GM21360 (cell line): ENCODE measurements around the gene STK32B.
"Not testable (repeated sequence)": the region's sequence is repeated elsewhere in the genome, so short reads cannot be mapped to it uniquely, and the experiment has no call there.

ENCODE experiments used
- ATAC-seq: cut with Tn5 transposase; IDR thresholded peaks from one replicate; pipeline ENCODE4 v1.9.1; 2021; ENCODE audit warnings: mild to moderate bottlenecking, moderate library complexity; ENCODE audit not compliant: unreplicated experiment

STK32B gene

GRCh38 chr4:5156682-5157081, 105.4 kb downstream of the STK32B start:
- no peak for ATAC-seq

- ATAC-seq = no peak
Measured at GRCh38 chr4:5157791-5158770, 106.8 kb downstream of the STK32B start.

GRCh38 chr4:5158825-5159224, 107.5 kb downstream of the STK32B start:
- ATAC-seq = no peak

GRCh38 chr4:5160668-5161067, 109.4 kb downstream of the STK32B start:
- no peak for ATAC-seq

- ATAC-seq = no peak
Measured at GRCh38 chr4:5162909-5163508, 111.7 kb downstream of the STK32B start.

GRCh38 chr4:5164221-5164912, 113.1 kb downstream of the STK32B start:
- no peak for ATAC-seq

GRCh38 chr4:5165420-5166369, 114.4 kb downstream of the STK32B start:
- ATAC-seq = no peak

- no peak for ATAC-seq
Measured at GRCh38 chr4:5166377-5166776, 115.1 kb downstream of the STK32B start.

- ATAC-seq = no peak
Measured at GRCh38 chr4:5168891-5169290, 117.6 kb downstream of the STK32B start.

- ATAC-seq = not testable (repeated sequence)
Measured at GRCh38 chr4:5175836-5176235, 124.6 kb downstream of the STK32B start.

GRCh38 chr4:5184606-5185005, 133.3 kb downstream of the STK32B start:
- ATAC-seq = no peak

GRCh38 chr4:5185551-5185950, 134.3 kb downstream of the STK32B start:
- ATAC-seq = no peak

- ATAC-seq = no peak
Measured at GRCh38 chr4:5186271-5187064, 135.2 kb downstream of the STK32B start.

GRCh38 chr4:5188130-5188529, 136.8 kb downstream of the STK32B start:
- ATAC-seq = no peak

- ATAC-seq = no peak
Measured at GRCh38 chr4:5191831-5192230, 140.6 kb downstream of the STK32B start.

GRCh38 chr4:5192271-5192670, 141.0 kb downstream of the STK32B start:
- no peak for ATAC-seq

GRCh38 chr4:5192678-5193077, 141.4 kb downstream of the STK32B start:
- ATAC-seq = no peak

- ATAC-seq = no peak
Measured at GRCh38 chr4:5198656-5199541, 147.6 kb downstream of the STK32B start.

GRCh38 chr4:5199912-5200311, 148.6 kb downstream of the STK32B start:
- ATAC-seq = no peak
